ENCODE results near the gene NME5. TPM values are rescaled to one million over a fixed set of nuclear protein-coding genes. Genes with fewer than 3 reads are reported as not detected.

NME5 gene
- total RNA-seq, 1 donor: 2.2 TPM

DNA sequence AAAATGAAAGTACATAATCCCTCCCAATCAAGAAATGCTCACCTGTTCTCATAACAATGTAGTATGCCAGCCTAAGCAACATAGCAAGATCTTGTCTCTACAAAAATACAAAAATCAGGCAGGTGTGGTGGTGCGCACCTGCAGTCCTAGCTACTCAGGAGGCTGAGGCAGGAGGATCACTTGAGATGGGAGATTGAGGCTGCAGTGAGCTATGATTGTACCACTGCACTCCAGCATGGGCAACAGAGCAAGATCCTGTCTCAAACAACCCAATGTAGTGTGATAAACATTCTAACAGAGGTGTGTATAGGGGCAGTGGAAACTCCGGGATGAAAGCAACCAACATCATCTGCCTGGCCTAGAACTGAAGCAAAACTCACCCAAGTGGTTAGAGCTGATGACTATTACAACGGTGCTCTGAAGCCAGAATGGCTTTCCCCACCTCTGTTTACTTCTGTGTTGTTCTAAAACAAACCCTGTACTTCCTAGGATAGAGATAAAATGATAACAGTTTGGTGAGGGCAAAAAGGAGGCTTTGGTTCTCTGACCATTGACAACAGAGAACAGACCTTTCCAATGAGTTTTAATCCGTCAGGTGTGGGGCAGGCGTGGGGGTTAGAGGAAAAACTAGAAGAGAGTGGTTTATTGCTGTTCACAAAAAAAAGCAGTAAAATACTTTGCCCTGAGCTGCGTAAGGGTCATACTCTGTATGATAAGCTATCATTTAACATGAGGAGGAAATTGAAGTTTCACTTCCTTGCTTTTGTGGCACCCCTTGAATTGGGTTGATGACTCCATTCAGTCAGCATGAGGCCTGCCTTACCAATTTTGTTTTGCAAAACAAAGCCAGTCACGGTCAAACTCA is 36.5 kb downstream of the NME5 start:
- H3K4me3 ChIP-seq (ENCODE audit: low read depth, low read length): no peak overlapping the region
- TF ChIP-seq, protein P1, sequence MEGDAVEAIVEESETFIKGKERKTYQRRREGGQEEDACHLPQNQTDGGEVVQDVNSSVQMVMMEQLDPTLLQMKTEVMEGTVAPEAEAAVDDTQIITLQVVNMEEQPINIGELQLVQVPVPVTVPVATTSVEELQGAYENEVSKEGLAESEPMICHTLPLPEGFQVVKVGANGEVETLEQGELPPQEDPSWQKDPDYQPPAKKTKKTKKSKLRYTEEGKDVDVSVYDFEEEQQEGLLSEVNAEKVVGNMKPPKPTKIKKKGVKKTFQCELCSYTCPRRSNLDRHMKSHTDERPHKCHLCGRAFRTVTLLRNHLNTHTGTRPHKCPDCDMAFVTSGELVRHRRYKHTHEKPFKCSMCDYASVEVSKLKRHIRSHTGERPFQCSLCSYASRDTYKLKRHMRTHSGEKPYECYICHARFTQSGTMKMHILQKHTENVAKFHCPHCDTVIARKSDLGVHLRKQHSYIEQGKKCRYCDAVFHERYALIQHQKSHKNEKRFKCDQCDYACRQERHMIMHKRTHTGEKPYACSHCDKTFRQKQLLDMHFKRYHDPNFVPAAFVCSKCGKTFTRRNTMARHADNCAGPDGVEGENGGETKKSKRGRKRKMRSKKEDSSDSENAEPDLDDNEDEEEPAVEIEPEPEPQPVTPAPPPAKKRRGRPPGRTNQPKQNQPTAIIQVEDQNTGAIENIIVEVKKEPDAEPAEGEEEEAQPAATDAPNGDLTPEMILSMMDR (IDR thresholded peaks at IDR 0.05; ENCODE audit: insufficient read depth, low read depth, low read length): no peak
- no peak for DNase-seq (ENCODE audit: low read depth)

DNA sequence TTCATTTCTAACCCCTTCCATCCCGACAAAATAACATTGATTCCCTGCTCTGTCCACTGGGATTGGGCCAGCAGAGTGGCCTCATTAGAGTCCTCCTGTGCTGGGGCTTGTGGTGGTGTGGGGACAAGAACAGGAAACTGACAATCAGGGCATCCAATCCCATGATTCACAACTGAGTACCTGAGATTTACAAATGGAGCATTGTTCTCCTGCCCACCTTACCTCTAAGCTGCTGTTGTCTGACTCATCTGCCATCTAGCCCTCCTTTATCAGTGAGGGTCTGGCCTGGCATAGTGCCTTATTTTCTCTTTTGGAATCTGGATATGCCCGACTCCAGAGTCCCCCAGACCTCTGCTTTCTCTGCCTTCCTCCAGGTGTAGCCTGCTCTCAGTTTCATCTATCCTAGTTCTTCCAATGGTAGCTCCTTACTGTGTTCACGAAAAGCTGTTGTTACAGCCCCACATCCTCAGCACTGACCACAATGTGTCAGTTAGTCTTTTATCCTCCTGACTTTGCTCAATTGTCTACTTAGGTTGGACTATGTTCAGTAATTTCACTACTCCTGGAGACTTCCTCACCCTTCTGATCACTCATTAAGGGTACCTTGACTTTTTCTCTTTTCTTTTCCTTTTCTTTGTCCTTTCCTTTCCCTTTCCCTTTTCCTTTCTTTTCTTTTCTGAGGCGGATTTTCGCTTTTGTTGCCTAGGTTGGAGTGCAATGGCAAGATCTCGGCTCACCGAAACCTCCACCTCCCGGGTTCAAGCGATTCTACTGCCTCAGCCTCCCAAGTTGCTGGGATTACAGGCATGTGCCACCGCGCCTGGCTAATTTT is 42.0 kb downstream of the NME5 start:
- TF ChIP-seq, protein P1 (IDR thresholded peaks at IDR 0.05; ENCODE audit: insufficient read depth, low read depth, low read length): no peak
- no peak for DNase-seq (ENCODE audit: low read depth)

DNA sequence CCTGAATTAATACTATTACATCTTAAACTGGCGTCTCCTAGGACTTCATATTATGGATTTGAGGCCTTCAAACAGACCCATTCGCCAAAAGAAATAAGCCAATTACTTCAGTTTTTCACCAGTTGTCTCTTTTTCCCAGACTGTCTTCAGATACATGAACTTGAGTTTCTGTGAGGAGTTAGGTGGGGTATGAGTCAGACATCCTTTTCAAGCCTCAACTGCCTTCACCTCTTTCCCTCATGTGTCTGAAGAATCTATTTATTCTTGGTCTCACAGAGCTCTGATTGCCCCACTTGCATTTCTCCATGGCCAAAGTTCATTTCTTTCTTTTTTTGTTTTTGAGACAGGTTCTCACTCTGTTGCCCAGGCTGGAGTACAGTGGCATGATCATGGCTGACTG is 42.9 kb downstream of the NME5 start:
- no peak for DNase-seq (ENCODE audit: low read depth)
- TF ChIP-seq, protein P1 (IDR thresholded peaks at IDR 0.05; ENCODE audit: insufficient read depth, low read depth, low read length): no peak

More for the DNA sequence above, 42.0 kb downstream of the NME5 start:
- no peak overlapping the region for H3K4me3 ChIP-seq (ENCODE audit: low read depth, low read length)

DNA sequence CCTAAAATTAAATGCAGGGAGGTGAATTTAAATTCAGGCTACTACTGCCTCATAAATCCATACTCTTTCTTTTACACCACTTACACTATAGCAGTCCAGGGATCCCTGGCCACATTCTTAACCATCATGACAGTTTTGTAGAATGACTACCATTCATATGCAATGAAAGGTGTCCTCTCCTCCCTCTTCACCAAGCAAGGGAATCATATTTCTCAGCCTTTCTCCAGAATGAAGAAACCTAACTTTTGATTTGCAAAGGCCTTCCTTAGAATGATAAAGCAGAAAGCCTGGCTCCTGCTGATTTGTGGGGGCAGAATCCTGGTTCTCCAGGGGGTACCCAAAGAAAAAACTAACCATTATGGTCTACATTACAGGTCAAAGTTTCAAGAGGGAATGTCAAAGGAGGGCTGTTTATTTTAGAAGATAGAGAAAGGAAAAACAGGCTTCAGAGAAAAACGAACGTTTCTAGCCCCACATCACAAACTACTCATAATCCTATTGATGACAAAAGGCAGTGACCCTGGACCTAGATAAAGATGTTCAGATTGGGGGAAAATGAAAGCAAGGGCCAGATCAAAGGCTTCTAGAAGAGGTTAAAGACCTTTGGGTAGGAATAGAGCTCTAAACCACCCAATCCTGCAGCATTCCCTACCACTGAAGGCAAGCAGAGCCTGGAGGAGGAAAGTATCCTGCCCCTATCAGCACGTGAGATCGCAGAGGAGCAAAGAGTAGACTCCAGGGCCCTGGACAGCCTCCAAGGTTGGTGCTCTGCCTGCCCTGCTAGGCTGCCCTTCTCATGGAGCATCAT is 43.9 kb downstream of the NME5 start:
- H3K4me3 ChIP-seq (ENCODE audit: low read depth, low read length): no peak overlapping the region
- TF ChIP-seq, protein P1 (IDR thresholded peaks at IDR 0.05; ENCODE audit: insufficient read depth, low read depth, low read length): no peak
- DNase-seq (ENCODE audit: low read depth): no peak

More for the DNA sequence above, 42.9 kb downstream of the NME5 start:
- H3K4me3 ChIP-seq (ENCODE audit: low read depth, low read length): no peak overlapping the region

DNA sequence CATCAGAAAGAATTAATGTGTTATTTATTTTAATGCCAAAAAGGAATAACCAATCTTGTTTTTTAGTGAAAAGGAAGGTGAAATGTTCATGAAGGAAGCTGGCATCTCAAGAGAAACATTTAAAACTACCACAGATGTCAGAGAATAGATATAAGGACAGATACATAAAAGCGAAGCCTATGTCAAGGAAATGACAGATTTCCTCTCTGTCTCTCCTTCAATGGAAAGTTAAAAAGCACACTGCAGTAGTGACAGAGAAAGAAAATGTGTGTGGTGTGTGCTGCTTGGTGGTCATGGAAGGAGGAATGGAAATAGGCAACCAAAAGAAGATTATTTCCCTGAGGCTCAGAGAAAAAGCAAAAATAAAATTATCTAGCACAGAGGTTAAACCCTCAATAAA is 46.2 kb downstream of the NME5 start:
- H3K4me3 ChIP-seq (ENCODE audit: low read depth, low read length): no peak overlapping the region
- no peak for DNase-seq (ENCODE audit: low read depth)
- TF ChIP-seq, protein P1 (IDR thresholded peaks at IDR 0.05; ENCODE audit: insufficient read depth, low read depth, low read length): no peak

DNA sequence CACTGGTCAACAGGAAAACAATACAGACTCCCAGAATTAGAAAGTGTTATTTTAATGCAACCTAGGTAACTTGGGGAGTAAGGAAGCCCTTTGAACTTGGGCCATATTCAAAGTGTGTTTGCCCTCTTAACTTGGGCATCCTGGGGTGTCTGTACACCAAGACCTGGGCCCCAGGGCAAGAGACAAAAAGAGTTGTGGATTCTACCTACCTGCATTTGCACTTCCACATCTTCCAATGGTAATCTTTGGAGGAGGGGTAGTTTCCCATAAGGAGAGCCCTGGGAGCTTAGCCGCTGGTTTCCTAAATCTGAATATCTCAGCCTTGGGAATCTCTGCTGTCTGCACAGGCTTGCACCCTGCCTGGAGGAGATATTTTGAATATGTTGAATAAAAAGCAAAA is 46.9 kb downstream of the NME5 start:
- TF ChIP-seq, protein P1 (IDR thresholded peaks at IDR 0.05; ENCODE audit: insufficient read depth, low read depth, low read length): no peak
- DNase-seq (ENCODE audit: low read depth): no peak
- no peak overlapping the region for H3K4me3 ChIP-seq (ENCODE audit: low read depth, low read length)

All from fibroblast of villous mesenchyme (primary cell).